ENCODE measurements around the gene TMEM217.

TMEM217 gene

DNA sequence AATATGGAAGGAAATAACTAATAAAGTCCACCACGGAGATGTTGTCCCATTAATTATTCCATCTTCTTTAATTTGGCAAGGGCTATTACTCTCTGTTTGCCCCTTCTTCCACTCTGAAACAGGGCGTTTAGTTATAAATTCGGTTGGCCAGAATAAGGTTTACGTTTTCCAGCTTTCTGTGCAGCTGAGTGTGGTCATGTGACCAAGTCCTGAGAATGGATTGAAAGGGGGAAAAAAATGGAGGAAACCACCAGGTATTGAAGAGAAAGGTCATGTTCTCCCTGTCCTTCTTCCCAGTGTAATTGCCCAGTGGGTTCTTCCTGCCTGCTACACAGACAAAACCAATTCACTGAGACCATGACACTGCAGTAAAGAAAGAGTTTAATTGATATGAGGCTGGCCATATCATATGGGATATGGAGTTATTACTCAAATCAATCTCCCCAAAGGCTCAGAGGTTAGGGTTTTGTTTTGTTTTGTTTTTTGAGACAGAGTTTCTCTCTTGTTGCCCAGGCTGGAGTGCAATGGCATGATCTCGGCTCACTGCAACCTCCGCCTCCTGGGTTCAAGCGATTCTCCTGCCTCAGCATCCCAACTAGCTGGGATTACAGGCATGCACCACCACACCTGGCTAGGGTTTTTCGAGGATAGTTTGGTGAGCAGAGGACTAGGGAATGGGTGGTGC is 14.7 kb downstream of the TMEM217 start:
- DNase-seq = no peak

DNA sequence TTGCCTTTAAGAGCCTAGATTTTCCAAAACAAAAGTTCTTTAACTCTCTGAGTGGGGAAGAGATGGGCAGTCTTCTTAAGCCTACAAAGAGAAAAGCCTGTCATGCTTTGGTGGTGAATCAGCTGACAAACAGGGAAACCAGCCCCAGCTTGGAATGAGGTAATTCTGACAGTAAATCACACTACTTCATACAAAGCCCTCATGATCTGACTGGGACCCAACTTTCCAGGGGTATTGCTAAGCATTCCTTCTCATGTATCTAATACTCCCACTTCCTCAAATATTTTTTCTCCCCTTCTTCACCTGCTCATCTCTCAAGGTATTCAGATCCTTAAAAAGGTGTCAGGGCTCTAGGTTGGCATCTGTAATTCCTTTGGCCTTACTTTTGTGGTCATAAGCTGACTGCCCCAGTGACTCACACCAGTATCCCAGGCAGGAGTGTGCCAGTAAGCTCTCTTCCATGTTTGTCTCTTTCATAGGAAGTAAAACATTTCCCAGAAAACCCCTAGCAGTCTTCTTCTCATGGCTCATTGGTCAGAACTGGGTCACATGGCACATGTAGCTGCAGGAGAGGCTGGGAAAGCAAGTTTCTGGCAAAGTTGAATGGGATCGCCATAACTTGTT is 15.4 kb downstream of the TMEM217 start:
- DNase-seq = no peak

DNA sequence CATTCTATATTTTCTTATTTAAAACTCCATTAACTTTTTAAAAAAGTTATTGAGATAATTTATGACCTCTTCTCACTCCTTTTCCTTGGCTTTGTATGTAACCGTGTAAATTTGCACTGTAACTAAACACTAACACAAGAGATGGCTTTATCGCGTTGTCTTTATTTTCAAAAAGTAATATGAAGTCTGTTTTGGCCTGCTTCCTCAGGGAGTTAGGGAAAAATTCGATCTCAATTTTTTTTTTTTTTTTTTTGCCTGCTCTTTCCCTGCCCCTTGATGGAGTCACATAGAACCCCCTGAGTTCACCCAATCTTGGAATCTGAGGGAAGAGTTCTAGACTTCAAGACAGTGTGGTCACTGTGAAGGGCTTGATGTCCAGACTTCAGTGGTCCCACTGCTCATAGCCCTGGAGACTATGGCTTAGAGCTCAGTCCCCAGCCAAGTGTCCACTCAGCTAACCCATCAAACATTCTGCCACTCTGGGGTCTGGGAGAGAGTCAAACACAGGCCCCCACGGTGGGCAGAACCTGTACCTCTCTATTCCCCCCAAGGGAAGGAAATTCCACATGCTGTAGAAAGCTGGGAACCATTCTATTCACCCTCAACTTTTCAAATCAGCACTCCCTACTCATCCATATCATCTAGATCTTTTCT is 16.0 kb downstream of the TMEM217 start:
- no peak for DNase-seq

DNA sequence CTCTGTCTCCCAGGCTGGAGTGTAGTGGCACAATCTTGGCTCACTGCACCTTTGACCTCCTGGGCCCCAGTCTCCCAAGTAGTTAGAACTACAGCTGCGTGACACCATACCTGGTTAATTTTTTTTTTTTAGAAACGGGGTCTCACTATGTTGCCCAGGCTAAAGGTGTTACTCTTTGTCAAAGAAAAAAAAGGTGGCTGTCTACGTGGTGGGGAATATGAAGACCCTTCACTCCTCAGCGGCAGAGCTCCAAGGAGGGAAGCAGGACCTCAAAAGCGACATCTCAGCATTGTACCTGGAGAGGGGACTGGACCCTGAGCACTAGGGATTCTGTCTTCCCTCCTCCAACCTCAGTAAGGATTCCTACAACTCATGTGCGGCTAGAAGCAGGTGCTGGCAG is 16.8 kb downstream of the TMEM217 start:
- DNase-seq = no peak

DNA sequence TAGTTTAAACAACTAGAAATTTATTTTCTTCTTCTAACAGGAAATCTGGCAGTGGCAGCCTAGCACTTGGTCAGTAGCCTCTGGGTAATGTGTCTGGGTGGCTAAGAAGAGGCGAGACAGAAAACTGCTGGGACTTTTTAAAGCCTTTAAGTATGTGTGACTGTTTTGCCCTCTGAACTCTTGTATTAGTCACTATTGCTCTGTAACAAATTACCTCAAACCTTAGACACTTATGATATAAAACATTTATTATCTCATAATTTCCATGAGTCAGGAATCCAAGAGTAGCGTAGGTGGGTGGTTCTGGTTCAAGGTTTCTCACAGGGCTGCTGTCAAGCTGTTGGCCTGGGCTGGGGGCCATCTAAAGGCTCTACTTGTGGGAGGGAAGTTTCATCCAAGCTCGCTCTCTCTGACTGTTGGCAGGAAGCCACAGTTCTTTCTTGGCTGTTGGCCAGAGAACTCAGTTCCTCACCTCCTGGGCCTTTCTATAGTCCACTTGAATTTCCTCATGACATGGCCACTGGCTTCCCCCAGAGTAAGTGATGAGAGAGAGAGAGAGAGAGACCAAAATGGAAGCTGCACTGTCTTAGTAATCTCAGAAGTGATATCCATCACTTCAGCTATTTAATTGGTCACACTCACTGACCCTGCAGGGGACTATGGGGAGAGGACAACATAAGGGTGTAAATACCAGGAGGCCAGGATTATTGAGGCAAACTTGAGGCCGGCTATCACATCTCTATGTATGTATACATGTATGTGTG is 17.8 kb downstream of the TMEM217 start:
- no peak for DNase-seq

DNA sequence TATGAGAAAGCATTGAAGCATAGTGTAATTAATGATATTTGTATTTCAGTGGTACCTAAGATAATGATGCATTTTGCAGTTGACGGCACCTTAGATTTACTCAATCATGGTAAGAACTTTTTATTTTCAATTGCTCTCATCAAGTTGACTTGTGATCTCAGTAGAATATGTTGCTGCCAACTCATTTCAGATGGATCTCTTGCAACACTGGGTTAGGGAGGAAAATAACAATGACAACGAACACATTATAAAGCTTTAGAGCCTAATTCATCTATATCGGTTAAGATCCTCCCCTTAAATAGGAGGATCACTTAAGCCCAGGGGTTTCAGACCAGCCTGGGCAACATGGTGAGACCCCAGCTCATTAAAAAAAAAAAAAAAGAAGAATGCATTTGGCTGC is 18.4 kb downstream of the TMEM217 start:
- no peak for DNase-seq

DNA sequence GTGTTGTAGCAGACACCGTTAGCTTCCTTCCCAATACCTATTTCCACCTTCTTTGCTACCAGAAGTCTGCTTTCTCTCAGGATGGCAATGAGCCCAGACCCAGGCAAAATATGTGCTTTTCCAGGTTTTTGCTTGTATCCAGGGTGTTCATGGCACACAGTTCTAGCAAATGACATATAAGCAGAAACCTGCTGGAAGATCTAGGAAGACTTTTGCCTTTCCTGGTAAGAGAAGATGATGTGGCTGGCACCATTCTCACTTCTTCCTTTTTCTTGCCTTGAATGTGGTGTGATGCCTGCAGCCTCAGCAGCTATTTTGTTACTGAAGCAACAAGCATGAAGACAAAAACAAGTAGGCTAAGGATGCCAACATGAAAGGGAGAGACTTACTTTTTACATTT is 19.6 kb downstream of the TMEM217 start:
- DNase-seq = no peak

DNA sequence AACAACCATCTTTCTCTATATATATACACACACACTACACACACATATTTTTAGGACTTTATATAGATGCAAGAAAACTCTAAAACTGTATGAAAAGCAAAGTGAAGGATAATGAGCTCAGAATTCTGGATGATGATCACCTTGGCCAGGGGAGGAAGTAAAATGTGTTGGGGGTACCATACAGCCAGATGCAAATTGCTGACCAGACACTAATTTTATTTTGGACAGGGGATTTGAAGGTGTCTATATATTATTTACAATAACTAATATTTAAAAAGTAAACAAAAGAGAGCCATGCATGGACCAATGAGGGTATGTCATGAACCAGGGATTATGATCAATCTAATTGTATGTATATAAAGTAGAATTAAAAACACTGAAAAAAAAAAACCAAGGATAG is 20.2 kb downstream of the TMEM217 start:
- DNase-seq = no peak

DNA sequence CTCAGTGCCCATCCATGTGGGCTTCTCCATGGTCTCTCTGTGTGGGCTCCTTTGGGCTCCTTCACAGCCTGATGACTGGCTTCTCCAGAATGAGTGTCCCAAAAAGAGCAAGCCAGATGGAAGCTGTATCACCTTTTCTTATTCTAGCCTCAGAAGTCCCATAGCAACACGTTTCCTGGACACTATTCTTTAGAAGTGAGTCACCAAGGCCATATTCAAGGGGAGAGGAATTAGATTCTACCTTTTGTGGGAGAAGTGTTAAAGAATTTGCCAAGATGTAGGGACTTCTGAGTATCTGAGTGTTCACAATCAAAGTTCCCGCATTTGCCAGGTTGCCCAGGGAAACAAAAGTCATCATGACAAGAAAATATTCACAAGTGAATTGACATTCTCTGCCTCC is 21.0 kb downstream of the TMEM217 start:
- DNase-seq = no peak

DNA sequence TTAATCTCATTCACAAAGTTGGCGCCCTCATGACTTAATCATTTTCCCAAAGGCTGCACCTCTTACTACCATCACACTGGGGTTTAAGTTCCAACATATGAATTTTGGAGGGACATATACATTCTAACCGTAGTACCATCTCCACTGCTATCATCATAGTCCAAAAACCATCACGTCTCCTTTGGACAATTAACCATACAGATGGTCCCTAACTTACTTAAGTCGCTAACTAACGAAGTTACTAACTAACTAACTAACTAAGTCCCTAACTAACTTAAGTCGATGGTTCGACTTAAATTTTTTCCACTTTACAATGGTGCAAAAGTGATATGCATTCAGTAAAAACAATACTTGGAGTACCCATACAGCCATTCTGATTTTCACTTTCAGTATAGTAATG is 24.4 kb downstream of the TMEM217 start:
- DNase-seq = no peak

DNA sequence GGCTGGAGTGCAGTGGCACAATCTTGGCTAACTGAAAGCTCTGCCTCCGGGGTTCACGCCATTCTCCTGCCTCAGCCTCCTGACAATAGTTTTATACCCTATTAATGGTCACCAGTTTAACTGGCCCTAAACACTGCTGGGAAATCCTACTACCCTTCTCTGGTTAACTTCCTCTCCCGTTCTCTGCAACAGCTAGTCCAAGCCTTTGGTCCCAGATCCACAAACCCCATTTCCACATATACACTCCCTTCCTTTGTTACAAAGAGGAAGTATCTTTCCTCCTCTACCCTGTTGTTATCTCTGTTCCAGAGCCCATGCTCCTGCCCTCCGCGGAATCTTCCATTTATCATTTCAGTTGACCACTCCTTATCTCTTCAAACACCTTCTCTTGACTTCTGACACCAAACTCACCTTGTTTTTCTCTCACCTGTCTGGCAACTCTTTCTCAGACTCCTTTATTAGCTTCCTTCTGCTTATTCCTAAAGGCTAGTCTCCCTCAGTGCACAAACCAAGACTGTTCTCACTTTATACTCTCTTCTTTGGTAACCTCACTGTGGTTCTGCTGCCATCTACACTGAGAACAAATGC is 25.4 kb downstream of the TMEM217 start:
- DNase-seq = no peak

DNA sequence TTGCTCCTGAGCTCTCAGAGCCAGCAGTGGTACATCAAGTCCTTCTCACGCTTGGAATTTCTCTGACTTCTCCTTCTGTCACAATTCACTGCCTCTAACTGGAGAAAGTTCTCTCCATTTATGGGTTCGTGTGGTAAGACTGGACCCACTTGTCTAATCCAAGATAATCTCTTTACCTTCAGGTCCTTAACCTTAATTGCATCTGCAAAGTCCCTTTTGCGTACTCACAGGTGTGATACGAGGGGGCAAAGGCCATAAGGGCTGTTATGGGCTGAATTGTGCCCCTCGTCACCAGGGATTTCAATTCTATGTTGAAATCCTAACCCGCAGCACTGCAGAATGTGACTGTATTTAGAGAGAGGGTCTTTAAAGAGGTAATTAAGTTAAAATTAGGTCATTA is 27.8 kb downstream of the TMEM217 start:
- no peak for DNase-seq

DNA sequence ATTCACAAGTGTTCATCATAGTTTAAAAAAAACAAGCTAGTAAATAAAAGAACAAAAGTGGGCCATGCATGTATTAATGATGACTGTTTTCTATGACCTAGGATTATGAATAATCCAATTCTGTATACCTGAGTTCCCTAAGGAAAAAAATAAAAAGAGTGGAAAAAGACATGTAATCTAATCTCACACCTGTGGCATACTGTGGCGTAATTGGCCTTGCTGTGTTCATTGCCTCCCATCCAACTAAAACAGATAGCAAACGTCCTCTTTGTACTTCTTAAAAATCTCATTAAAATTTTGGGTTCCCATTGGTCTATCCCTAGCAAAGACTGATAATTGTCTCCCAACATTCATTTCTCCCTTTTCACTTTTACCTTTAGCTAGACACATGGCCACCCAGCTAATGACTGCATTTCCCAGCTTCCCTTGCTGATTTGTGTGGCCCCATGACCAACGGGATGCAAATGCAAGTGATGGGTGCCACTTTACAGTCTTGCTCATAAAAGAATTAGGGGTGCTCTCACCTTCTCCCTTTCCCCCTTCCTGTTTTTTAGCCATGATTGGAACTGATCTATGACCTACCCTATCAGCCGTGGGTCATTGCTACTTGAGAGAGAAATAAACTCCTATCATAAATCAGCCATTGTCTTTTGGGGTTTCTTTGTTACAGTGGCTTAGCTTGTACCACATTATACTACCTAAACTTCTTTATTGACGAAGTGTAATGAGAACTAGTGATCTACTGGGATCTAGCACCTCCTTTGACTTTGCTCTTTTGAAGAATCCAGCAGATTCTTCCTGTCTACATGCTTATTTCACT is 32.4 kb downstream of the TMEM217 start:
- no peak for DNase-seq

DNA sequence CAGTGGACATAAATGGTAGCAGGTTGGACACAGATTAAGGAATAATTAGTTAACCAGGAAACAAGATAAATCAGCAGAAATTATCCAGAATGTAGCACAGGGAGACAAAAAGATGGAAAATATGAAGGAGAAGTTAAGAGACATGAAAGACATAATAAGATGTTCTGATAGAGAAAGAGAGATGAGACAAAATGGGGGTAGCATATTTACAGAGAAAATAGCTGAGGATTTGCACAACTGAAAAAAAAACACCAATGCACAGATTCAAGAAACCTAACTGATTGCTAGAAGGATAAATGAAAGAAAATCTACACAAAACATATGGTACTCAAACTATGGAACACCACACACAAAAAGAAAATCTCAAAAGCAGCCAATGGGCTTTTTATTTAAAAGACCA is 35.0 kb downstream of the TMEM217 start:
- no peak for DNase-seq

DNA sequence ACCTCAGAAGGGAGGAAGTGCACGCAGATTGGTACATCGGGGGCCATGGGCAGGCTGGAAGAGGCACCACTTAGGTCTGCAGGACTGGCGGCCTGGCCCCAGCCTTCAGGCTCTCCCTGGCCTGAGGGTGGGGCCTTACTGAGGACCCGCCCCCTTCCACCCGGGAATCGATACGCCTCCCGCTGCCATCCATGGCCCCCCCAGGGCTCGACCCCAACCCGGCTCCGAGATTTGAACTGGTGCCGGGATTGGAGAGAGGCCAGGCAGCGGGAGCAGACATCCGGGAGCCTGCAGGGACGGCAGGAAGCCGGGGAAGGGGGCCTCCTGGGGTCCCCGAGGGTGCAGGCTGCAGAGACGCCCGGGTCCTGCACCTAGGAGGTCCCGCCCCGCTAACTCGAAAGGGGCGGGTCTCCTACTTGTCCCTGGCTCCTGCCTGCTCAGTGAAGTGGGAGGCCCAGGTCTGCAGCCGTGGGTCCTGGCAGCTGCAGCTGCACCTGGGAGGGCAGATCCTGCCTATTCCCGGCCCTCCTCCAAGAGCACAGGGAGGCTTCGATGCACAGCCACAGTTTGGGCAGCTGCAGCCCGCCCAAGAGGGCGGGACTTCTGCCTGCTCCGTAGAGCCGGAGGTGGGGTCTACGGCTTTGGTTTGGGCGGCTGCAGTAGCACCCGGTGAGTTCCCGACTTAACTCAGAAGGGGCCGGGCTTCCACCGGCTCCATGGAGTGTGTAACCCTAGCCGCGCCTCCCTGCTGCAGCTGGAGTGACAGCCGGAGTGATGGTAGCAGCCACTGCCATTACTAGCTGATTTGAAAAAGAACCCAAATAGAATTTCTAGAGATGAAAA is 35.6 kb downstream of the TMEM217 start:
- DNase-seq = peak; percentile 86 to 94

DNA sequence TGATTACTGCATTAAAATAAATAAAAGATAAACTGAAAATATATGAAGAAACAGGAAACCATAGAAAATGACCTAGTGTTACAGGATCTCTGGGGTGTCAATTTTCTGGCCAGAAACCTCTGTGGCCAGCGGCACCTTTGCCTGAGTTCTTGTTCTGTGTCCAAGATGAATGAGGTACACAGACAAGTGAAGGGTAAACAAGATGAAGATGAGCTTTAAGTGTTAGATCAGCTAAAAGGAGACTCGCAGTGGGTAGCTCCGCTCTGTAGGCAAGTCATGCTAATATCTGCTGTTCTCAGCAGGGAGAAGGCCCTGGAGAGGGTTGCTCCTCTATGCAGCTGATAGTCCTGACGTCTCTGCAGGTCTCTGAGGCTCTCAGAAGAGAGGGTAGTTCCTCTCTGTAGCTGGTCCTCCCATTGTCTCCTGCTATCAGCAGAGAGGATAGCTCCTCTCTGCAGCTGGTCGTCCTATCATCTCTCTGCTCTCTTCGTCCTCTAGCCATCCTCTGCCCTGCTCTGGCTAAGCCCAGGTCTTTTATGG is 36.3 kb downstream of the TMEM217 start:
- no peak for DNase-seq

DNA sequence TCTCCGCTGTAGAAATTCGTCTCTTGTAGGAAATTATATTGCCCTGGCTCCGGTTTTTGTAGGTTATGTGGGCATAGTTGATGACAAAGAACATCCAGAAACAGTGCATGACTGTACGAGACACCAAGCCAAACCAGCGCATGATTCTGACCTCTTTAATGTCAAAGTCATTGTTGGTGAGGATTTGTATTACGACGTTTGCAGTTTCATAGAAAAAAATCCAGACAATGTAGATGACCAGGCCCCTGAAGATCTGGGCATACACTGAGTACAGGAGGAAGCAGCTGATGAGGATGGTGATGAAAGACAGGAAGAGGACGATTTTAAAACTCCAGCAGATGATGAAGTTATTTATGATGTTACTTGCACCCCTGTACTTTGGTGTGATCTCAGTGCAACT is 39.4 kb downstream of the TMEM217 start:
- DNase-seq = no peak

DNA sequence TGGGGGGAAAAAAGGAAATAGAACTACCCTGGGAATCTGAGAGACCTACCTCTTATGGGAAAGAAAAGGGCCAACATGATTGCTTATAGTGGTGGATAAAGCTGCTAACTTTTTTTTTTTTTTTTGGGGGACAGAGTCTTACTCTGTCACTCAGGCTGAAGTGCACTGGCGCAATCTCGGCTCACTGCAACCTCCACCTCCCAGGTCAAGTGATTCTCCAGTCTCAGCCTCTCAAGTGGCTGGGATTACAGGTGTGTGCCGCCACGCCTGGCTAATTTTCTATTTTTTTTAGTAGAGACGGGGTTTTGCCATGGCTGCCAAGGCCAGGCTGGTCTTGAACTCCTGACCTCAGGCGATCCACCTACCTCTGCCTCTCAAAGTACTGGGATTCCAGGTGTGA is 39.9 kb downstream of the TMEM217 start:
- no peak for DNase-seq

DNA sequence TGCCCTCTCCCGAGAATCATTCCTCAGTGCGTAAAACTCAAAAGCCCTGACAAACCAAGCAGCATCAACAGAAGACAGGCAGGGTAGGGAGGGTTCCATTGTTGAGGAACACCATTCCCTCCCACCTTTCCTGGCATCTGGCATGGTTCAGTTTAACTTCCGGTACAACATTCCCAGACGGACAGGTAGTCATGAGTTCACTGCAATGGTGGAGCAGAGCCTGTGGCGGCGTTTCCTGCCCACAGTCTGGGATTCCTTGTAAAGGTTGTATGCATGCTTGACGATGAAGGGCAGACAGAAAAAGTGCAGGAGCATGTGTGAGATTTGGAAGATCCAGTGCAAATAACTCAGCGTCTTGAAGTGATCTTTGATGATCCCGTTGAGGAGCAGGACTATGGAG is 45.7 kb downstream of the TMEM217 start:
- no peak for DNase-seq

DNA sequence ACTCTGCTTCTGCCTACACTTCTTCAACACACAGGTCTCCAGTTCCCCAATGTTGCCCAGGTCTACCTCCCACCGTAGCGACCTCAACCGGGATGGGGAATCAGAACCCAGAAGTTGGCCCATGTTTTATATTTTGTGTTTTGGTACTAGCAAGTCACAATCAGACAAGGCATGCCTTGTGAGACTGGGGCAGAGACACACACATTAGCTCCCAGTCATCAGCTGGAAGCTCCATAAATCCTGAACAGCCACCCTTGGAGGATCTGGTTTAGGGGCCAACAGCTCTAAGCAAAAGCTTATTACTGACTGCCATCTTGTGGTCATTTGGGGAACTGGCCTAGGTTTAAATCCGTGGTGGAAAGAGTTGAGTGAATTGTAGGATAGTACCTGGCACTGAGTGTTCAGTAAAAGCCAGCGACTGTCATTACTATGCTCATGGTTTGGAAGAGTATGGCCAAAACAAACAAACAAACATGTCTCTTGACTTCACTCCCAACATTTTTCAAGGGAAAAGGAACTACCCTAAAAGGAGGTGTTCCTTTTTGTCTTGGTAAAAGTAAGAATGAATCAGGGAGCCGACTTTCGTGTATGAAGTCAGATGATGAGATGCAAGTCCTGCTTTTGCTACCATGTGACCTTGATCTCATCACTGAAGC is 47.5 kb downstream of the TMEM217 start:
- peak; percentile 43 to 68 for DNase-seq

Measured in NCI-H1930 (cell line).